ENCODE measurements around the gene OCRL.
"Not testable (repeated sequence)": the region's sequence is repeated elsewhere in the genome, so short reads cannot be mapped to it uniquely, and the experiment has no call there.

The OCRL gene

GRCh38 chrX:129544780-129545179 lies 4.7 kb downstream of the OCRL start:
- Histone ChIP-seq H3K27me3 (ENCODE audit: insufficient read depth, low read depth, severe bottlenecking) (peaks cover 8% of the 10 kb centered on the region), H3K9me3 (ENCODE audit: severe bottlenecking) (no peaks in the 10 kb centered on the region), H3K36me3 (no peaks in the 10 kb centered on the region), H3K27ac (no peak overlapping the region), H3K4me3 (ENCODE audit: low read depth, low read length) (no peak overlapping the region)
- TF ChIP-seq CTCF (IDR thresholded peaks at IDR 0.05; ENCODE audit: low read depth, low read length) = no peak
- DNase-seq = no peak

GRCh38 chrX:129545408-129545807 lies 5.3 kb downstream of the OCRL start:
- Histone ChIP-seq H3K9me3 (ENCODE audit: severe bottlenecking) (no peaks in the 10 kb centered on the region), H3K36me3 (no peaks in the 10 kb centered on the region), H3K27ac (no peak overlapping the region), H3K27me3 (ENCODE audit: insufficient read depth, low read depth, severe bottlenecking) (peaks cover 8% of the 10 kb centered on the region), H3K4me3 (ENCODE audit: low read depth, low read length) (no peak overlapping the region)
- DNase-seq = no peak
- TF ChIP-seq CTCF (IDR thresholded peaks at IDR 0.05; ENCODE audit: low read depth, low read length) = no peak

GRCh38 chrX:129549124-129549523 lies 9.1 kb downstream of the OCRL start:
- H3K36me3 ChIP-seq = no peaks in the 10 kb centered on the region
- H3K27me3 ChIP-seq (ENCODE audit: insufficient read depth, low read depth, severe bottlenecking) = no peaks in the 10 kb centered on the region
- no peak for TF ChIP-seq CTCF (IDR thresholded peaks at IDR 0.05; ENCODE audit: low read depth, low read length)
- no peaks in the 10 kb centered on the region for H3K9me3 ChIP-seq (ENCODE audit: severe bottlenecking)
- no peak overlapping the region for H3K4me3 ChIP-seq (ENCODE audit: low read depth, low read length)
- DNase-seq = no peak
- no peak overlapping the region for H3K27ac ChIP-seq

- peaks cover 2% of the 10 kb centered on the region for H3K27me3 ChIP-seq (ENCODE audit: insufficient read depth, low read depth, severe bottlenecking)
- no peak for DNase-seq
- no peak overlapping the region for H3K4me3 ChIP-seq (ENCODE audit: low read depth, low read length)
- no peaks in the 10 kb centered on the region for H3K9me3 ChIP-seq (ENCODE audit: severe bottlenecking)
- no peak for TF ChIP-seq CTCF (IDR thresholded peaks at IDR 0.05; ENCODE audit: low read depth, low read length)
- no peak overlapping the region for H3K27ac ChIP-seq
- no peaks in the 10 kb centered on the region for H3K36me3 ChIP-seq
These were observed 13.7 kb downstream of the OCRL start for GRCh38 chrX:129553619-129554288.

GRCh38 chrX:129554816-129555215 lies 14.8 kb downstream of the OCRL start:
- not testable (repeated sequence) for H3K36me3 ChIP-seq; DNase-seq; H3K27ac ChIP-seq; H3K4me3 ChIP-seq (ENCODE audit: low read depth, low read length); H3K9me3 ChIP-seq (ENCODE audit: severe bottlenecking); H3K27me3 ChIP-seq (ENCODE audit: insufficient read depth, low read depth, severe bottlenecking)

- Histone ChIP-seq H3K36me3 (peaks cover 13% of the 10 kb centered on the region), H3K27me3 (ENCODE audit: insufficient read depth, low read depth, severe bottlenecking) (peaks cover 2% of the 10 kb centered on the region), H3K9me3 (ENCODE audit: severe bottlenecking) (no peaks in the 10 kb centered on the region), H3K4me3 (ENCODE audit: low read depth, low read length) (no peak overlapping the region), H3K27ac (no peak overlapping the region)
- DNase-seq = no peak
- TF ChIP-seq CTCF (IDR thresholded peaks at IDR 0.05; ENCODE audit: low read depth, low read length) = no peak
These were observed 16.8 kb downstream of the OCRL start for GRCh38 chrX:129556806-129557315.
